AG20443 (cell line): ENCODE data around the gene OR2J1.
A peak's percentile ranks its signal among the peaks of the same experiment; 100 is the strongest.
"Not testable (repeated sequence)": the region's sequence is repeated elsewhere in the genome, so short reads cannot be mapped to it uniquely, and the experiment has no call there.

Source experiments
- DNase-seq: peaks from one replicate; pipeline ENCODE4 v3.0.0; 2012; ENCODE audit warnings: low spot score, mixed read lengths

OR2J1 gene

DNA sequence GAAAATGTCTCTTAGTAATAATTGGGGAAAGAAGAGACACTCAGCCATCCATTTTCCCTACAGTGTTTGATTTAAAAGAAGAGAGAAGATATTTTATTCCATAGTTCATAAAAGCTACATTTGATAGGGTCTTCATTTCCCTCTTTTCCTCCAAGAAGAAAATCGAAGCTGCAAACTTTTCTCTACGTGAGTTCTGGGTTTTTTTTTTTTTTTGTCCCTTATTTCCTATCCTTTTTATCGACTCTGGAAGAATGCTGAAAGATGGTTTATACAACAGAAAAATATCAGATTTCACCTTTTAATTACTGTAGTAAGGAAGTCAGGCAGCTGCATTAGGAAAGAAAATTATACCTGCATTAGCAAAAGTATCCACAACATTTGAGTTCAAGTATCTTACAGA, at the start of gene OR2J1:
Gene OR2J1, plus strand, starts transcription at position 301 of the 400 bp plus-strand sequence. CDS start 1,453 bp downstream, outside the sequence.
- no peak for DNase-seq

DNA sequence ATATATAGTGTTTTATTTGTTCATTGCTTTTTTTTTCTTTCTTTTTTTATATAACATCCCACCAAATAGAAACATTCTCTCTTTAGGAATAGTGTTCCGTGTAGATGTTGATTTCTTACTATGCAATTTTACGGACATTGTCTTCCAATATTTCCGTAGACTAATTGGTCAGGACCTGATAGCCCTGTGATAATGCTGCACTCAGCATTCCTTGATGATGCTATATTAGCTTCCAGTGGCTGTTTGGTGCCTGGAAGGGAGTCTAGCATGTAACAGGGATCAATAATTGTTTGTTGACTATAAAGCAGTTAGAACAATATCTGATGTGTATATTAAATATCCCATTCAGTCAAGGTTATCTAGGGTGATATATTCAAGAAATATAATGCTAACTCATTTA, 47.6 kb upstream of the OR2J1 start:
- DNase-seq: no peak

DNA sequence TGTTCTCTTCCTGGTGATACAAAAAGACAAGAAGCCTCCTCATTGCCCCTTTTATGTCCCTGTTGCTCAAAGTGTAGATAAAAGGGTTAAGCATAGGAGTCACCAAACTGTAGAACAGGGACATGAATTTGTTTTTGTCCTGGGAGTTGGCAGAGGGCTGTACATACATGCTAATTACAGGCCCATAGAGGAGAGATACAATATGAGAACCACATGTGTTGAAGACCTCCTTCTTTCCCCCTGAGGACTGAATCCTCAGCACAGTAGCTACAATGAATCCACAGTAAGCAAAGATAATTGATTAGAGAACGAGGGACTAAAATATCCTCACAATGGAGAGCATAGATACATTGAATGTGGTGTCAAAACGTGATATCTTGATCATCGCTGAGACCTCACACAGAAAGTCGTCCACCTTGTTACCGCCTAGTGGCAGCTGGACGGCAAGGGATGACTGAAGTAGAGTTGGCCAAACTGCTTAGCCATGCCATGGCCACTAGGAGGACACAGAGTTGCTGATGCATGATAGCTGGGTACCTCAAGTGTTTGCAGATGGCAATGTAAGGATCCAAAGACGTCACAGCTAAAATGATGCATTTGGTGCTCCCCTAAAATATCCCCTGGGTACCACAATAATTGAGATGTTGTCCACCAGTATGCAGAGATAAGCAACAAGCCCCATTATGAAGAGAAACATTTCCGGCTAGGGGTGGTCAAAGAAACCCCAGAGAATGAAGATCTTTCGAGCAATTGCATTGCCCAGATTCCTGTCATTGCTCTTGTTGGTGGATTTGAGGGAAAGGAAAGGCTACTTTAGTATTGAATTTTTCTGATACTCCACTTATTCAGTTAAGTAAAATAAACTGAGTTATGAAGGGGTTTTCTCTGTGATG, 27.2 kb upstream of the OR2J1 start:
- peak; percentile 44 for DNase-seq

DNA sequence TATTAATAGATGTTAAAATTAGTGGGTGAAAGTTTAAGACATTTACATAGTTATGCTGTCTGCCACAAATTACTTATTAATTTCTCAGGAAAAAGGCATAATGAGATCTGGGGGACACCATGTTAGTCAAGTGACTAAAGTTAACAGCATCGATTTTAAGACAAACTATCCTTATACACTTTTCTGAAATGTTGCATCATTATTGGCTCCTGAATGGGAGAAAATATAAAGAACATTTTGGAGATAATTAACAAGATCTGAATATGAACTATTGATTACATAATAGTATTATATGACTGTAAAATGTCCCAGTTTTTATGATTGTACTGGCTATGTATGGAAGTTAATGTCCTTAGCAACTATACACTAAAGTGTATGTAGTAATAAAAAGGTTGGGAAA, 20.1 kb upstream of the OR2J1 start:
- no peak for DNase-seq

DNA sequence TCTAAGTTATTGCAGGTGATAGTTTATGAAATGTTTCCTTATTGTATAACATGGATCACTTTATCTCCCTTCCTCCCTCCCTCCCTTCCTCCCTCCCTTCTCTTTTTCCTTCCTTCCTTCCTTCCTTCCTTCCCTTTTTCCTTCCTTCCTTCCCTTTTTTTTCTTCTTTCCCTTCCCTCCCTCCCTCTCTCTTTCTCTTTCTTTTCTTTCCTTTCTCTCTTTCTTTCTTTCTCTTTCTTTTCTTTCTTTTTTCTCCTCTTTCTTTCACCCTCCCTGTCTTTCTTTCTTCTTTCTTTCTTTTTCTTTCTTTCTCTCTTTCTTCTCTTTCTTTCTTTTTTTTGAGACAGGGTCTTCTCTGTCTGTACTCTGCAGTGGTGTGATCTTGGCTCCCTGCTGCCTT, 18.0 kb upstream of the OR2J1 start:
- DNase-seq: no peak

DNA sequence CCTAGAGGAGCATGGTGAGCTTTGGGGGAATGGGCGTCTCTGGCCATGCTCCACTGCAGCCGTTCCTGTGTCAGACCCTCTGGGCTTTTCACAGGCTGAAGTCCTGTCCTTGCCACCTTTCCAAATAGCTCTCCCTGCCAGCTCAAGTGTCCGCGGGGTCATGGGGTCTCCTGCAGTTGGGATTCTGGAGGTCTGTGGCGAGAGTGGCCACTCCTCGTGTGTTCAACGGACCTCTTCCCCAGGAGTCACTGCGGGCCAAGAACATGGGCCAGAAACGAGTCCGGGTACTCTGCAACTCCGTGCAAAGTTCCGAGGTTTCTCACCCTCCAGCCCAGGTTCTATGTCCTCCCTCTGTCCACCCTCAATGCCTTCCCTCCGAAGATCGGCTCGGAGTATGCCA, 16.8 kb upstream of the OR2J1 start:
- DNase-seq: no peak

DNA sequence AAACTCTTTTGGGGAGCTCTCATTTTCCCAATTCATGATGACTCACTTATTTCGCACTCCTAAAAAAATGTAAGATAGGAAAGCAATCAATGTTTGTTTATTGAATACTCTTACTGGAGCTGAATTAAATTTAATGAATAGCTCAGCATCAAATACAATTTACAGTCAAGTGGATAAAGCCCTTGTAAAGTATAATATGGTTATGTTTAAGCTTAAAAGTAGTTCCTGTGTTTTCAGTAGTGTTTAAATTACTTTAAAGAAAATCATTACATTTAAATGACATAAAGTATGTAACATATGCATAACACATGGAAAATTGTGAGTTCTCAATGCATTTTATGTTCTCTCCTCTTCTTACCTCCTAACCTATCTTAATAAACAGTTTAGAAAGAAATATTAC, 12.1 kb upstream of the OR2J1 start, which contains the start of gene OR2B3:
Gene OR2B3, minus strand, starts transcription at position 101 of the 400 bp plus-strand sequence. Its CDS starts 65 bp downstream, at position 36.
- no peak for DNase-seq

DNA sequence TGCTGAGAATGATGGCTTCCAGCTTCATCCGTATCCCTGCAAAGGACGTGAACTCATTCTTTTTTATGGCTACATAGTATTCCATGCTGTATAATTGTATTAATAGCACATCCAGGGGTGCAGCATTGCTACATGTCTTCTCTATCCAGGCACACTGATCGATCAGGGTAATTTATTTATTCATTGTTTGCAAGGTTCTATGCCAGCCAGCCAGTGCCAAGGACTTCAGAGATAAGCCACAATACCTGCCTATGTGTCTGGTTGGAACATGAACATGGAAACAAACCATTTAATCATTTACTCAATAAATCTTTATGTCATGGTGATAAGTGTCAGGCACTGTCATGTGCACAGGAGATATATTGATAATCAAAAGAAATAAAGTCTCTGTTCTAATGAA, 6.3 kb upstream of the OR2J1 start:
- no peak for DNase-seq

DNA sequence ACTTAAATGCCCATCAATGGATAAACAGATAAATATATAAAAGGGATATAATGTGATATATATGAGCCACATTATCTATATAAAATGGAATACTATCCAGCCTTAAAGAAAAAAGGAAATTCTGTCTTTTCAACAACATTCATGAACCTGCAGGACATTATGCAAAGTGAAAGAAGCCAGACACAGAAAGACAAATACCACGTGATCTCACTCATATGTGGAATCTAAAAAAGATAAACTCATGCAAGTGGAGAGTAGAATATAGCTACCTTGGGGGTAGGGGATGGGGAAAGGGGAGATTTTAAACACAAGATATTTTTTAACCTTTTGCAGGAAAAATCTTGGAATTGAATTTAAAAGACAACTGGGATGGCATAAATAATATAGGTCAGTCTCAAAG, 1.5 kb upstream of the OR2J1 start:
- no peak for DNase-seq

DNA sequence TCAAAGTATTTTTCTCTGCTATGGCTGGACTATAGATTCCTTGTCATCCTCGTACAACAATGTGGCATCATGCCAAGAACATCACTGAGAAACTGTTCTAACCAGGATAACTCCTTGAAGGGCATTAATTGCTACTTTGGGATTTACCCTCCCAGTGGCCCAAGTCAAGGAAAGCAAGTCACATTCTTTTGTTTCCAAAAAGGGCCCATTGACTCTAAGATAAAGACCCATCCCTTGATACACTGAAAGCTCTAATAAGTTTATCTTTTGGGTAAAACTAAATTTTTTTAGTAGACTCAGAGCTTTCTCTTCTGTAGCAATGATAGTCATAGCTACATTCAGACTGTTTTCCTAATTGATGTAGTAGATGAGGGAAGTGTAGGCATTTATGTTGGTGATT, 8.5 kb downstream of the OR2J1 start, which contains the start of gene OR2J3:
Gene OR2J3, plus strand, starts transcription at position 301 of the 400 bp plus-strand sequence. CDS start 3,833 bp downstream, outside the sequence.
- no peak for DNase-seq

DNA sequence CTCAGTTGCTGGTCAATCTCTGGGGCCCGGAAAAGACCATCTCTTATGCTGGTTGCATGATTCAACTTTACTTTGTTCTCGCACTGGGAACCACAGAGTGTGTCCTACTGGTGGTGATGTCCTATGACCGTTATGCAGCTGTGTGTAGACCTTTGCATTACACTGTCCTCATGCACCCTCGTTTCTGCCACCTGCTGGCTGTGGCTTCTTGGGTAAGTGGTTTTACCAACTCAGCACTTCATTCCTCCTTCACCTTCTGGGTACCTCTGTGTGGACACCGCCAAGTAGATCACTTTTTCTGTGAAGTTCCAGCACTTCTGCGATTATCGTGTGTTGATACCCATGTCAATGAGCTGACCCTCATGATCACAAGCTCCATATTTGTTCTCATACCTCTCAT, 12.8 kb downstream of the OR2J1 start:
- DNase-seq: no peak

DNA sequence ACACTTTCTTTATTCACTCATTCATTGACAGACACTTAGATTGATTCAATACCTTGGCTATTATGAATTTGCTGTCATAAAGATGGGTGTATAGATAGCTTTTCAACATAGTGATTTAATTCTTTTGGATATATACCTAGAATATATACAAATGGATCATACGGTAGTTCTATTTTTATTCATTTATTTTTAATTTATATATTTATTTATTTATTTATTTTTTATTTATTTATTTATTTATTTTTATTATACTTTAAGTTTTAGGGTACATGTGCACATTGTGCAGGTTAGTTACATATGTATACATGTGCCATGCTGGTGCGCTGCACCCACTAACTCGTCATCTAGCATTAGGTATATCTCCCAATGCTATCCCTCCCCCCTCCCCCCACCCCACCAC, 15.7 kb downstream of the OR2J1 start:
- not testable (repeated sequence) for DNase-seq

DNA sequence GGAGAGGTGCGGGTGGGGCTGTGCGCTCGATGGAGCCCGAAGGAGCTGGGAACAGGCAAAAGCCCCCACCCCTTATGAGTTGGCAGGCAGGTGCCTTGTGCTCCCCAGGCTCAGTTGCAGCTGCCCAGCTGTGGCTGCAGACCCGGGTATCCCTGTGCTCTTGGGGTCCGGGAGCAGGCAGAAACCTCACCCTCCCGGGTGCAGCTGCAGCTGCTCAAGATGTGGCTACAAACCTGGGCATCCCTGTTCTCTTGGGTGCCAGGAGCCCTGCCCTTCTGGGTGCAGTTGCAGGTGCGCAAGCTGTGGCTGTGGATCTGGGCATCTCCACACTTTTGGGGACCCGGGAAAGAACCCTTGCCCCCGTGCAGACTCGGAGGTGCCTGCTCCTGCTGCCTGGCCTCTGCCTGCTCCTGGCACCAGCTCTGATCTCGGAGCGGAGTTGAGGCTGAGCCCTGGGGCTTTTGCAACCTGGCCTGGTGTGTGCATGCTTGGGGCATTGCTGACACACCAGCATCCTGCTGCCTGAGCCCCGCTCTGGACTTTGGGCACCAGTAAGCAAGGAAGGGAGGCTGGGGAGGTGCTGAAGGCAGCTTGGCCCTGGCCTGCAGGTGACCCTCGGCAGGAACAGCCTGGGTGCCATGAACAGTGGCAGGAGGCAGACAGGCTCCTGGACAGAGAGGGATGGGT, 30.2 kb downstream of the OR2J1 start:
- DNase-seq: no peak

DNA sequence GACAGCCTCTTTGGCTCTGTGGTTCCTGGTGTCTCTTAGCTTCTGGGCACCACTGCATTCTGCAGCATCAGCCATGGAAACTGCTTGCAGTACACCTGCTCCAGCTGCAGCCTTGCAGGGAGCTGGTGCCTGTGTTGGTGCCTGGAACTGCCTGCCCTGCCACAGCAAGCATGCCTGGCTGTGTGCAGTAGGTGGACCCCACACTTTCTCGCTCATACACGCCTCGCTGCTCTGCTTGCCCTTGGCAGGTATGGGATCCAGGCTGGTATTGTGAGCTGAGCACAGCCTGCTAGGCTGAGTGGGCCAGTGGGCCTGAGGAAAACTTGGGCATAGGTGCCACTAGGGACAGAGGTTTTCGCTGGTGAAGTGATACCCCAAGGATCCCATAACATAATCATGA, 31.4 kb downstream of the OR2J1 start:
- no peak for DNase-seq

DNA sequence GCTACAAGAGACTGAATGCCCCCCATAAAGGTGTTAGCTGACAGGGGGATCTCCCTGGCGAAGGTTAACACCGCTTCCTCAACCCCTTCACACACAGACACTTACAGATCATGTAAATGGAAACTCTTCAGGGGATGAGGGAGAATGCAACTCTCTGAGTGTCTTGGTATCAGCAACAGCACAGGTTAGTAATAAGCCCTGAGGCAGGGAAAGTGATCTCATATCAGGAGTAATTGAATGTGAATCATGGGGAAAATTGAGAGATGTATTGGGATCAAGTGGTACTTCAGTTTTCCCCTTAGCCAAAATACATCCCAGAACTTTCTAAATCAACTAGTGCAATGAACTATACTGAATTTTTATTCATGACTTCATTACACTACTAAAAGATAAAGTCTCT, 32.4 kb downstream of the OR2J1 start:
- DNase-seq: no peak

DNA sequence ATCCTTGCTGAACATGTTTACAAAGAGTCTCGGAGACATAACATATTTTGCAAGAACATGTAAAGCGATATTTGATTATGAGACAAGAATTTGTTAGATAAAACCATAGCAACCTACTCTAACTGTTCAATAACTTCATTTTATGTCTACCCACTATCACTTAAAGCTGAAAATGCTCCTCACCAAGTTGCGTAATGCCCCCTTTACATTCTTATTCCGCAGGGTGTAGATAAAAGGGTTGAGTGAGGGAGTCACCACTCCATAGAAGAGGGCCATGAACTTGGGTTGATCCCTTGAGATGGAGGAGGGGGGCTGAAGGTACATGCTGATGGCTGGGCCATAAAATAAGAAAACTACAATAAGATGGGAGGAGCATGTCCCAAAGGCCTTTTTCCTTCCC, 38.4 kb downstream of the OR2J1 start:
- no peak for DNase-seq

DNA sequence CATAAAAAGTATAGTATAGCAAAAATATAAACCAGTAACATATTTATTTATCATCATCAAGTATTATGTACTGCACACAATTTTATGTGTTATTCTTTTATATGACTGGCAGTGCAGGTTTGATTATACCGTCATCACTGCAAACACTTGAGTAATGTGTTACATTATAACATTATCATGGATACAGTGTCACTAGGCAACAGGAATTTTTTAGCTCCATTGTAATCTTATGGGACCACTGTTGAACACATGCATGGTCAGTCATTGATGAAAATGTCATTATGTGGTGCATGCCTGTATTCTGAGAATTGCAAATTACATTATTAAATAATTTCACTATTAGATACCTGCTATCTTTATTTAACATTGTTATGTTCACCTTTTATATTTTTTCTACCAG, 42.3 kb downstream of the OR2J1 start:
- no peak for DNase-seq

DNA sequence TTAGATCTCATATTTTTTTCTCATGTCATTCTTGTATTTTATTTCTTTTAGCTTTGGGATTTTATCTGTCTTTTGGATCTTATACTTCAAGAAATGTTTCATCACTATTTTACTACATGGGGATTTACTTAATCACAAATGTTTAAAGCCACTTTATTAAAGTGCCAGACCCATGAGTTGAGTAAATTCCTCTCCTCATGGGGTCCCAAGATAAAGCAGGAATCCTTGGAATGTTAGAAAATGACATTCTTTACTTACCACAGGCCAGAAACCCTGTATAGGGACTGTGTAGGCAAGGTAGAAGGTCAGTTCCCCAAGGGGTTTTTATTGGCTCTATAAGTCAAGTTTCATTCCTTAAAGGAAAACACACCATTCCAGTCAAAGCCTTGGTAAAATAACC, 43.0 kb downstream of the OR2J1 start:
- no peak for DNase-seq

DNA sequence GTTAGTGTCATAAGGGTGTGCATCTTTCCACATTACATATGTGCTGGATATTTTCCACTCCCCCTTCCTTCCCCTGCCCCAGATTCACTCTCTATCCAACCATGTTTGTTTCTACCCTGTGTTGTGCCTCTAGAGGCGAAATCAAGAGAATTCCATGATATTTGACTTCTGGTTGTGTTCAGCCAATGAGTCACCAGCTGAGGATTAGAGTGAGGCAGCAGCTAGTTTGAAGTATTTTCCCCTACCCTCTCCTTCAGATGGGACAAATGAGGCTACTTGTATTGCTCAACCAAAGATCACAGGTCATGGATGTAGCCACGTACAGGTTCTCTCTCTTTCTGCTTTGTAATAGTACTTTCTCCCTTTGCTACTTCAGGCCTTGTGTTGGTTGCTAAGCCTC, 46.9 kb downstream of the OR2J1 start:
- DNase-seq: no peak

DNA sequence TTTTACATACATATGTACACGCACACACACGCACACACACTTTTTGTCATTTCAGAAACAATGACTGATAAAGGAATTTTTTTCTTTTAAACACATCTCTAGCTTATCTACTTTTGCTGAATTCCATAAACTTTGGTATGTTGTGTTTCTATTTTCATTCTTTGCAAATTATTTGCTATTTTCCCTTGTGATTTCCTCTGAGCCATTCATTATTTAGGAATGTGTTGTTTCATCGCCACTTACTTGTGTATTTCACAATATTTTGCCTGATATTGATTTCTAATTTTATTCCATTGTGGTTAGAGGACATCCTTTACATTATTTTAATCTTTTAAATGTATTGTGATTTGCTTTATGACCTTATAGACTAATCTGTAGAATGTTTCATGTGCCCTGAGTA, 47.8 kb downstream of the OR2J1 start:
- no peak for DNase-seq

DNA sequence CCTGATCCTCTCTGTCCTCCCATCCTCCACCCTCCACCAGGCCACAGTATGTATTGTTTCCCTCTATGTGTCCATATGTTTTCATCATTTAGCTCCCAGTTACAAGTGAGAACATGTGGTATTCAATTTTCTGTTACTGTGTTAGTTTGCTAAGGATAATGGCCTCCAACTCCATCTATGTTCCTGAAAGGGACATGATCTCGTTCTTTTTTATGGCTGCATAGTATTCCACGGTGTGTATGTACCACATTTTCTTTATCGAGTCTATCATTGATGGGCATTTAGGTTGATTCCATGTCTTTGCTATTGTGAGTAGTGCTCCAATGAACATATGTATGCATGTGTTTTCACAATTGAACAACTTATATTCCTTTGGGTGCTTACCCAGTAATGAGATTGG, 50.2 kb downstream of the OR2J1 start:
- DNase-seq: not testable (repeated sequence)
